ENCODE results near the gene FOXP1.

The FOXP1 gene

GRCh38 chr3:71407823-71408222 lies 175.7 kb downstream of the FOXP1 start (continued):
- TF ChIP-seq, protein P1, sequence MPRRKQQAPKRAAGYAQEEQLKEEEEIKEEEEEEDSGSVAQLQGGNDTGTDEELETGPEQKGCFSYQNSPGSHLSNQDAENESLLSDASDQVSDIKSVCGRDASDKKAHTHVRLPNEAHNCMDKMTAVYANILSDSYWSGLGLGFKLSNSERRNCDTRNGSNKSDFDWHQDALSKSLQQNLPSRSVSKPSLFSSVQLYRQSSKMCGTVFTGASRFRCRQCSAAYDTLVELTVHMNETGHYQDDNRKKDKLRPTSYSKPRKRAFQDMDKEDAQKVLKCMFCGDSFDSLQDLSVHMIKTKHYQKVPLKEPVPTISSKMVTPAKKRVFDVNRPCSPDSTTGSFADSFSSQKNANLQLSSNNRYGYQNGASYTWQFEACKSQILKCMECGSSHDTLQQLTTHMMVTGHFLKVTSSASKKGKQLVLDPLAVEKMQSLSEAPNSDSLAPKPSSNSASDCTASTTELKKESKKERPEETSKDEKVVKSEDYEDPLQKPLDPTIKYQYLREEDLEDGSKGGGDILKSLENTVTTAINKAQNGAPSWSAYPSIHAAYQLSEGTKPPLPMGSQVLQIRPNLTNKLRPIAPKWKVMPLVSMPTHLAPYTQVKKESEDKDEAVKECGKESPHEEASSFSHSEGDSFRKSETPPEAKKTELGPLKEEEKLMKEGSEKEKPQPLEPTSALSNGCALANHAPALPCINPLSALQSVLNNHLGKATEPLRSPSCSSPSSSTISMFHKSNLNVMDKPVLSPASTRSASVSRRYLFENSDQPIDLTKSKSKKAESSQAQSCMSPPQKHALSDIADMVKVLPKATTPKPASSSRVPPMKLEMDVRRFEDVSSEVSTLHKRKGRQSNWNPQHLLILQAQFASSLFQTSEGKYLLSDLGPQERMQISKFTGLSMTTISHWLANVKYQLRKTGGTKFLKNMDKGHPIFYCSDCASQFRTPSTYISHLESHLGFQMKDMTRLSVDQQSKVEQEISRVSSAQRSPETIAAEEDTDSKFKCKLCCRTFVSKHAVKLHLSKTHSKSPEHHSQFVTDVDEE (CRISPR knock-in tag; IDR thresholded peaks at IDR 0.05): no peak
- TF ChIP-seq PPARA (CRISPR knock-in tag; IDR thresholded peaks at IDR 0.05; ENCODE audit: borderline replicate concordance): no peak
- TF ChIP-seq GLIS3 (CRISPR knock-in tag; IDR thresholded peaks at IDR 0.05): no peak
- no peak for TF ChIP-seq TCF4 (CRISPR knock-in tag; IDR thresholded peaks at IDR 0.05; ENCODE audit: borderline replicate concordance)
- no peak for TF ChIP-seq PATZ1 (CRISPR knock-in tag; IDR thresholded peaks at IDR 0.05; ENCODE audit: borderline replicate concordance)

- peak; percentile 29; the same call in 1 of the 2 replicates for TF ChIP-seq TCF4 (CRISPR knock-in tag; IDR thresholded peaks at IDR 0.05; ENCODE audit: borderline replicate concordance)
- TF ChIP-seq ESRRG (CRISPR knock-in tag; IDR thresholded peaks at IDR 0.05): no peak
- peak; percentile 52; the same call in 1 of the 2 replicates for TF ChIP-seq ISL1 (CRISPR knock-in tag; IDR thresholded peaks at IDR 0.05)
- ATAC-seq: peak; percentile 40; the same call in 2 of the 3 replicates
Observed at GRCh38 chr3:71406972-71407810, 176.3 kb downstream of the FOXP1 start.

GRCh38 chr3:71402911-71403310 lies 180.6 kb downstream of the FOXP1 start:
- no peak for ATAC-seq
- TF ChIP-seq ZNF8 (CRISPR knock-in tag; IDR thresholded peaks at IDR 0.05) (no peak), ZNF565 (CRISPR knock-in tag; conservative IDR thresholded peaks at IDR 0.05; ENCODE audit: low read depth) (no peak), OSR1 (CRISPR knock-in tag; IDR thresholded peaks at IDR 0.05) (no peak), RARB (CRISPR knock-in tag; IDR thresholded peaks at IDR 0.05) (no peak), CREB5 (CRISPR knock-in tag; IDR thresholded peaks at IDR 0.05; ENCODE audit: low read depth) (no peak), SNAI2 (CRISPR knock-in tag; IDR thresholded peaks at IDR 0.05) (no peak), ZFP30 (CRISPR knock-in tag; IDR thresholded peaks at IDR 0.05) (no peak), CSDC2 (CRISPR knock-in tag; IDR thresholded peaks at IDR 0.05) (no peak), ARNTL (CRISPR knock-in tag; IDR thresholded peaks at IDR 0.05; ENCODE audit: borderline replicate concordance, low read depth) (no peak), ZC3H10 (CRISPR knock-in tag; IDR thresholded peaks at IDR 0.05) (no peak), ISL1 (CRISPR knock-in tag; IDR thresholded peaks at IDR 0.05) (no peak)
- TF ChIP-seq, protein P2, sequence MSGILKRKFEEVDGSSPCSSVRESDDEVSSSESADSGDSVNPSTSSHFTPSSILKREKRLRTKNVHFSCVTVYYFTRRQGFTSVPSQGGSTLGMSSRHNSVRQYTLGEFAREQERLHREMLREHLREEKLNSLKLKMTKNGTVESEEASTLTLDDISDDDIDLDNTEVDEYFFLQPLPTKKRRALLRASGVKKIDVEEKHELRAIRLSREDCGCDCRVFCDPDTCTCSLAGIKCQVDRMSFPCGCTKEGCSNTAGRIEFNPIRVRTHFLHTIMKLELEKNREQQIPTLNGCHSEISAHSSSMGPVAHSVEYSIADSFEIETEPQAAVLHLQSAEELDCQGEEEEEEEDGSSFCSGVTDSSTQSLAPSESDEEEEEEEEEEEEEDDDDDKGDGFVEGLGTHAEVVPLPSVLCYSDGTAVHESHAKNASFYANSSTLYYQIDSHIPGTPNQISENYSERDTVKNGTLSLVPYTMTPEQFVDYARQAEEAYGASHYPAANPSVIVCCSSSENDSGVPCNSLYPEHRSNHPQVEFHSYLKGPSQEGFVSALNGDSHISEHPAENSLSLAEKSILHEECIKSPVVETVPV (CRISPR knock-in tag; IDR thresholded peaks at IDR 0.05): no peak

DNA sequence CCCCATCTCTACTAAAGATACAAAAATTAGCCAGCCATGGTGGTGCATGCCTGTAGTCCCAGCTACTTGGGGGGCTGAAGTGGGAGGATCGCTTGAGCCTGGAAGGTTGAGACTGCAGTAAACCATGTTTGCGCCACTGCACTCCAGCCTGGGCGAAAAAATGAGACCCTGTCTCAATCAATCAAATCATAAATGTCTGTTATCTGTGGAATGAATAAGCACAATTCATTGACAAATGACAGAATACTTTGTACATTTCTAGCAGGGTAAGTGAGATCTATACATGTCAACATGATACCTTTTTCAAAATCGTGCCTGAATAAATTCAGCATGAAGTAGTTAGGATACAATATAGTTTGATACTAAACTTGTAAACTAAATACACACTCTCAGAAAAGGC lies 181.2 kb downstream of the FOXP1 start:
- TF ChIP-seq ARNTL (CRISPR knock-in tag; IDR thresholded peaks at IDR 0.05; ENCODE audit: borderline replicate concordance, low read depth): no peak
- no peak for TF ChIP-seq ZFP3 (CRISPR knock-in tag; IDR thresholded peaks at IDR 0.05)
- ATAC-seq: no peak

Data from SK-N-SH treated with all-trans-retinoic acid at 6 μM for 48 hours (cell line).